ENCODE measurements around the gene SDK2.

Gene SDK2

GRCh38 chr17:73647772-73648542 lies 3.7 kb upstream of the SDK2 start:
- TF ChIP-seq CTCF (IDR thresholded peaks at IDR 0.05; ENCODE audit: low read depth, low read length, poor library complexity, severe bottlenecking) = no peak
- TF ChIP-seq EZH2phosphoT487 (IDR thresholded peaks at IDR 0.05; ENCODE audit: borderline replicate concordance, low read length) = no peak
- peaks cover 46% of the 10 kb centered on the region for H3K27me3 ChIP-seq (ENCODE audit: control insufficient read depth, low read length)

GRCh38 chr17:73647301-73647695 lies 3.1 kb upstream of the SDK2 start:
- H3K4me1 ChIP-seq (ENCODE audit: control insufficient read depth, low read length) = peaks cover 7% of the 10 kb centered on the region
- H4K20me1 ChIP-seq (ENCODE audit: control insufficient read depth, insufficient read depth, low read depth, low read length) = no peaks in the 10 kb centered on the region
- H3K27me3 ChIP-seq (ENCODE audit: control insufficient read depth, low read length) = peaks cover 53% of the 10 kb centered on the region
- H3F3A ChIP-seq (ENCODE audit: control insufficient read depth, insufficient read depth) = no peaks in the 10 kb centered on the region
- no peaks in the 10 kb centered on the region for H3K79me2 ChIP-seq (ENCODE audit: control insufficient read depth, low read length)
- no peaks in the 10 kb centered on the region for H3K9me2 ChIP-seq (replicated peaks; ENCODE audit: control insufficient read depth, low read length)
- no peaks in the 10 kb centered on the region for H3K36me3 ChIP-seq (ENCODE audit: control insufficient read depth, low read length)
- H3K4me3 ChIP-seq (ENCODE audit: low read length) = no peak overlapping the region
- H3K27ac ChIP-seq (ENCODE audit: low read depth, low read length) = no peak overlapping the region
- H3K9me3 ChIP-seq (ENCODE audit: control insufficient read depth, insufficient read depth, low read length) = no peaks in the 10 kb centered on the region
- H3K4me2 ChIP-seq (ENCODE audit: low read length) = no peak overlapping the region
- TF ChIP-seq EZH2phosphoT487 (IDR thresholded peaks at IDR 0.05; ENCODE audit: borderline replicate concordance, low read length) = no peak

More at GRCh38 chr17:73647772-73648542, 3.7 kb upstream of the SDK2 start:
- Histone ChIP-seq H3K79me2 (ENCODE audit: control insufficient read depth, low read length) (no peaks in the 10 kb centered on the region), H3K9me3 (ENCODE audit: control insufficient read depth, insufficient read depth, low read length) (no peaks in the 10 kb centered on the region), H3K4me1 (ENCODE audit: control insufficient read depth, low read length) (peaks cover under 1% of the 10 kb centered on the region), H3K9me2 (replicated peaks; ENCODE audit: control insufficient read depth, low read length) (no peaks in the 10 kb centered on the region), H3K4me3 (ENCODE audit: low read length) (no peak overlapping the region), H3K27ac (ENCODE audit: low read depth, low read length) (no peak overlapping the region), H3K36me3 (ENCODE audit: control insufficient read depth, low read length) (no peaks in the 10 kb centered on the region), H4K20me1 (ENCODE audit: control insufficient read depth, insufficient read depth, low read depth, low read length) (no peaks in the 10 kb centered on the region), H3K4me2 (ENCODE audit: low read length) (no peak overlapping the region), H3F3A (ENCODE audit: control insufficient read depth, insufficient read depth) (no peaks in the 10 kb centered on the region)

GRCh38 chr17:73646409-73647300 lies 2.4 kb upstream of the SDK2 start:
- H3K9me3 ChIP-seq (ENCODE audit: control insufficient read depth, insufficient read depth, low read length) = no peaks in the 10 kb centered on the region
- H4K20me1 ChIP-seq (ENCODE audit: control insufficient read depth, insufficient read depth, low read depth, low read length) = no peaks in the 10 kb centered on the region
- H3K79me2 ChIP-seq (ENCODE audit: control insufficient read depth, low read length) = no peaks in the 10 kb centered on the region
- peaks cover 14% of the 10 kb centered on the region for H3K4me1 ChIP-seq (ENCODE audit: control insufficient read depth, low read length)
- no peak overlapping the region for H3K4me3 ChIP-seq (ENCODE audit: low read length)
- H3K36me3 ChIP-seq (ENCODE audit: control insufficient read depth, low read length) = no peaks in the 10 kb centered on the region
- H3K4me2 ChIP-seq (ENCODE audit: low read length) = no peak overlapping the region
- H3K9me2 ChIP-seq (replicated peaks; ENCODE audit: control insufficient read depth, low read length) = no peaks in the 10 kb centered on the region
- H3F3A ChIP-seq (ENCODE audit: control insufficient read depth, insufficient read depth) = no peaks in the 10 kb centered on the region
- H3K27me3 ChIP-seq (ENCODE audit: control insufficient read depth, low read length) = peaks cover 56% of the 10 kb centered on the region
- TF ChIP-seq EZH2phosphoT487 (IDR thresholded peaks at IDR 0.05; ENCODE audit: borderline replicate concordance, low read length) (no peak), CTCF (IDR thresholded peaks at IDR 0.05; ENCODE audit: low read depth, low read length, poor library complexity, severe bottlenecking) (peak; percentile 58)
- no peak overlapping the region for H3K27ac ChIP-seq (ENCODE audit: low read depth, low read length)

Measured in DOHH2 (cell line).